ENCODE measurements around the gene CCDC136.

Gene CCDC136

GRCh38 chr7:128757203-128757602 lies 34.6 kb upstream of the CCDC136 start:
- no peak overlapping the region for H3K4me2 ChIP-seq (ENCODE audit: low read depth, low read length, poor library complexity, severe bottlenecking)
- H3F3A ChIP-seq (ENCODE audit: low read depth), result no peaks in the 10 kb centered on the region
- H3K9me3 ChIP-seq (ENCODE audit: insufficient read depth, low read depth, low read length), result no peaks in the 10 kb centered on the region
- H3K9me2 ChIP-seq (replicated peaks; ENCODE audit: low read depth, low read length), result no peaks in the 10 kb centered on the region
- peaks cover 91% of the 10 kb centered on the region for H3K36me3 ChIP-seq (ENCODE audit: insufficient read depth, low read length)
- H3K4me1 ChIP-seq (ENCODE audit: insufficient read depth, low read length, poor library complexity, severe bottlenecking), result peaks cover 6% of the 10 kb centered on the region
- no peak overlapping the region for H3K4me3 ChIP-seq (ENCODE audit: low read length, poor library complexity, severe bottlenecking)
- no peaks in the 10 kb centered on the region for H3K27me3 ChIP-seq (ENCODE audit: insufficient read depth, low read length, poor library complexity, severe bottlenecking)
- peaks cover 16% of the 10 kb centered on the region; the same call in 1 of the 2 replicates for H3K79me2 ChIP-seq (ENCODE audit: insufficient read depth, low read length)
- H3K9ac ChIP-seq (ENCODE audit: low read depth, low read length, poor library complexity, severe bottlenecking), result no peak overlapping the region
- peaks cover 10% of the 10 kb centered on the region for H4K20me1 ChIP-seq (ENCODE audit: insufficient read depth, low read length, poor library complexity, severe bottlenecking)
- TF ChIP-seq CTCF (conservative IDR thresholded peaks at IDR 0.05; ENCODE audit: low read length), result no peak
- H2AFZ ChIP-seq (ENCODE audit: low read length), result no peak overlapping the region

- peaks cover 7% of the 10 kb centered on the region; the same call in 1 of the 2 replicates for H3K79me2 ChIP-seq (ENCODE audit: insufficient read depth, low read length)
- H3F3A ChIP-seq (ENCODE audit: low read depth), result no peaks in the 10 kb centered on the region
- no peak overlapping the region for H2AFZ ChIP-seq (ENCODE audit: low read length)
- no peaks in the 10 kb centered on the region for H3K9me3 ChIP-seq (ENCODE audit: insufficient read depth, low read depth, low read length)
- peaks cover 6% of the 10 kb centered on the region for H4K20me1 ChIP-seq (ENCODE audit: insufficient read depth, low read length, poor library complexity, severe bottlenecking)
- H3K4me3 ChIP-seq (ENCODE audit: low read length, poor library complexity, severe bottlenecking), result no peak overlapping the region
- peaks cover 79% of the 10 kb centered on the region for H3K36me3 ChIP-seq (ENCODE audit: insufficient read depth, low read length)
- H3K9me2 ChIP-seq (replicated peaks; ENCODE audit: low read depth, low read length), result no peaks in the 10 kb centered on the region
- no peak overlapping the region for H3K9ac ChIP-seq (ENCODE audit: low read depth, low read length, poor library complexity, severe bottlenecking)
- no peak overlapping the region for H3K4me2 ChIP-seq (ENCODE audit: low read depth, low read length, poor library complexity, severe bottlenecking)
- TF ChIP-seq EZH2phosphoT487 (IDR thresholded peaks at IDR 0.05; ENCODE audit: borderline replicate concordance), result no peak
- TF ChIP-seq CTCF (conservative IDR thresholded peaks at IDR 0.05; ENCODE audit: low read length), result no peak
- H3K4me1 ChIP-seq (ENCODE audit: insufficient read depth, low read length, poor library complexity, severe bottlenecking), result no peaks in the 10 kb centered on the region
- H3K27me3 ChIP-seq (ENCODE audit: insufficient read depth, low read length, poor library complexity, severe bottlenecking), result no peaks in the 10 kb centered on the region
Observed at GRCh38 chr7:128758553-128758952, 33.2 kb upstream of the CCDC136 start.

GRCh38 chr7:128759242-128759641 lies 32.5 kb upstream of the CCDC136 start:
- H3K4me1 ChIP-seq (ENCODE audit: insufficient read depth, low read length, poor library complexity, severe bottlenecking), result no peaks in the 10 kb centered on the region
- peaks cover 3% of the 10 kb centered on the region for H4K20me1 ChIP-seq (ENCODE audit: insufficient read depth, low read length, poor library complexity, severe bottlenecking)
- H3K27me3 ChIP-seq (ENCODE audit: insufficient read depth, low read length, poor library complexity, severe bottlenecking), result no peaks in the 10 kb centered on the region

More at GRCh38 chr7:128759242-128759641, 32.5 kb upstream of the CCDC136 start:
- TF ChIP-seq CTCF (conservative IDR thresholded peaks at IDR 0.05; ENCODE audit: low read length) (no peak), EZH2phosphoT487 (IDR thresholded peaks at IDR 0.05; ENCODE audit: borderline replicate concordance) (no peak)
- no peak overlapping the region for H3K4me2 ChIP-seq (ENCODE audit: low read depth, low read length, poor library complexity, severe bottlenecking)
- no peaks in the 10 kb centered on the region for H3K9me2 ChIP-seq (replicated peaks; ENCODE audit: low read depth, low read length)
- H3K36me3 ChIP-seq (ENCODE audit: insufficient read depth, low read length), result peaks cover 79% of the 10 kb centered on the region
- H3K79me2 ChIP-seq (ENCODE audit: insufficient read depth, low read length), result peaks cover 7% of the 10 kb centered on the region; the same call in 1 of the 2 replicates
- H3K9ac ChIP-seq (ENCODE audit: low read depth, low read length, poor library complexity, severe bottlenecking), result no peak overlapping the region
- no peaks in the 10 kb centered on the region for H3K9me3 ChIP-seq (ENCODE audit: insufficient read depth, low read depth, low read length)
- no peaks in the 10 kb centered on the region for H3F3A ChIP-seq (ENCODE audit: low read depth)
- no peak overlapping the region for H3K4me3 ChIP-seq (ENCODE audit: low read length, poor library complexity, severe bottlenecking)
- H2AFZ ChIP-seq (ENCODE audit: low read length), result no peak overlapping the region

Measured in Loucy (cell line).